K562 (cell line): ENCODE data around the gene RRAS. TPM values are rescaled to one million over a fixed set of nuclear protein-coding genes. Genes with fewer than 3 reads are reported as not detected.

ENCODE experiments used
- AFF4 ChIP-seq: sonication (generic); formaldehyde crosslinking; IDR thresholded peaks from 2 replicates; pipeline ENCODE4 v1.8.0; 2023; ENCODE audit warnings: mild to moderate bottlenecking, missing genetic modification reagents
- ASH1L ChIP-seq: fragments of 450-650 bp; IDR thresholded peaks from 2 replicates; pipeline ENCODE4 v1.6.1; 2018; ENCODE audit warnings: borderline replicate concordance, mild to moderate bottlenecking, low read depth; ENCODE audit not compliant: partially characterized antibody
- FOXA1 ChIP-seq: fragments of 450-650 bp; IDR thresholded peaks from 2 replicates; pipeline ENCODE4 v1.6.1; 2016; ENCODE audit warnings: mild to moderate bottlenecking, borderline replicate concordance
- FOXP1 ChIP-seq: sonication (generic); formaldehyde crosslinking; IDR thresholded peaks from 2 replicates; pipeline ENCODE4 v1.8.0; 2022; ENCODE audit warnings: mild to moderate bottlenecking, missing genetic modification reagents
- GATAD2A ChIP-seq: fragments of 450-650 bp; IDR thresholded peaks from 2 replicates; pipeline ENCODE4 v1.6.1; 2017
- HIVEP1 ChIP-seq: fragments of 250-450 bp; sonication (Bioruptor Pico); IDR thresholded peaks from 2 replicates; pipeline ENCODE4 v1.4.0; 2020; ENCODE audit warnings: mild to moderate bottlenecking
- KDM1A ChIP-seq, 2 experiments: fragments of 450-650 bp; IDR thresholded peaks; 2 replicates each; pipeline ENCODE4 v1.6.1; 2016; ENCODE audit warnings: mild to moderate bottlenecking in 2 of 2
- KHSRP ChIP-seq: fragments of 450-650 bp; IDR thresholded peaks from 2 replicates; pipeline ENCODE4 v1.6.1; 2017
- MBD1 ChIP-seq: fragments of 250-450 bp; sonication (Bioruptor Pico); IDR thresholded peaks from 2 replicates; pipeline ENCODE4 v1.8.0; 2022; ENCODE audit warnings: inconsistent platforms
- STAG1 ChIP-seq: sonication (generic); formaldehyde crosslinking; IDR thresholded peaks from 2 replicates; pipeline ENCODE4 v1.5.0; 2020; ENCODE audit warnings: missing genetic modification reagents, borderline replicate concordance
- TAF7 ChIP-seq: fragments of 450-650 bp; IDR thresholded peaks from 2 replicates; pipeline ENCODE4 v1.6.1; 2016; ENCODE audit warnings: missing genetic modification characterization, missing compliant biosample characterization
- U2AF1 ChIP-seq: fragments of 200-400 bp; formaldehyde crosslinking; optimal IDR thresholded peaks from 2 replicates; pipeline ENCODE3; 2017; ENCODE audit warnings: mild to moderate bottlenecking, low read depth, low read length, moderate library complexity
- ZBTB34 ChIP-seq: fragments of 250-450 bp; sonication (Bioruptor Pico); IDR thresholded peaks from 2 replicates; pipeline ENCODE4 v1.8.0; 2021; ENCODE audit warnings: mild to moderate bottlenecking, moderate library complexity
- ZFPM2 ChIP-seq: fragments of 250-450 bp; sonication (Bioruptor Pico); IDR thresholded peaks from 2 replicates; pipeline ENCODE4 v1.5.1; 2022; ENCODE audit warnings: mild to moderate bottlenecking
- ZNF146 ChIP-seq: IDR thresholded peaks from one replicate; pipeline ENCODE4 v1.6.1; 2018; ENCODE audit warnings: missing compliant biosample characterization; ENCODE audit not compliant: unreplicated experiment
- ZNF3 ChIP-seq: fragments of 250-450 bp; sonication (Bioruptor Pico); IDR thresholded peaks from 2 replicates; pipeline ENCODE4 v1.5.0; 2021; ENCODE audit warnings: mild to moderate bottlenecking, moderate library complexity
- ZNF431 ChIP-seq: sonication (generic); formaldehyde crosslinking; IDR thresholded peaks from 2 replicates; pipeline ENCODE4 v1.8.0; 2022; ENCODE audit warnings: mild to moderate bottlenecking, missing genetic modification reagents
- polyA plus RNA-seq, 8 experiments: library from polyadenylated mRNA; depleted of rRNA in 4 of 8; stranded (reverse) in 5 of 8; unstranded in 3 of 8; fragments of >200 nt; fragmentation: Nextera tagmentation in 2 of 8; fragmentation: Illumina TruSeq in 1 of 8; extraction: Ambion mirVana in 2 of 8; extraction: Trizol in 1 of 8; gene quantifications; 2 replicates each; pipeline versions ENCODE4 v1.2.1 to v1.2.3, GENCODE V29; 2011 to 2014; ENCODE audit warnings: inconsistent platforms in 1 of 8, missing spikeins in 1 of 8
- total RNA-seq, 7 experiments: library from RNA; depleted of rRNA in 6 of 7; stranded (reverse); fragments of >200 nt in 6 of 7; fragmentation: Illumina TruSeq in 2 of 7; extraction: Trizol in 2 of 7; gene quantifications; 2 replicates each; pipeline versions ENCODE4 v1.2.1 to v1.2.3, GENCODE V29; 2011 to 2021; ENCODE audit warnings: low replicate concordance in 1 of 7
- TF ChIP-seq, protein P1 (sequence below), 2 experiments: IDR thresholded peaks in 1 of 2; conservative IDR thresholded peaks in 1 of 2; 2 replicates each; pipeline ENCODE4 v1.6.1; 2016; ENCODE audit warnings: low read depth in 2 of 2, mild to moderate bottlenecking in 1 of 2, missing compliant biosample characterization in 1 of 2, missing genetic modification characterization in 1 of 2, moderate library complexity in 1 of 2

The RRAS gene
- total and polyA plus RNA-seq, 9 of the 15 experiments (the other 6 are each of a cell fraction or from before 2014, with no cell fraction given) = 0.70 to 17.3 (median 8.2) TPM

GRCh38 chr19:49680421-49681351 is 40.7 kb upstream of the RRAS start (continued):
- TF ChIP-seq AFF4 (CRISPR knock-in tag) (no peak), KDM1A (IDR thresholded peaks at IDR 0.05) (peak; percentile 78 to 81; a peak in 3 of 4 replicates), ZFPM2 (CRISPR knock-in tag) (no peak), FOXA1 (no peak), MBD1 (CRISPR knock-in tag) (no peak), FOXP1 (CRISPR knock-in tag) (peak; percentile 61; the same call in 1 of the 2 replicates), GATAD2A (no peak), HIVEP1 (no peak), KHSRP (no peak), U2AF1 (no peak), STAG1 (CRISPR knock-in tag) (peak; percentile 68), TAF7 (tag) (no peak), ZNF431 (CRISPR knock-in tag) (no peak), ASH1L (no peak), ZBTB34 (CRISPR knock-in tag) (no peak), ZNF3 (CRISPR knock-in tag) (no peak), ZNF146 (CRISPR knock-in tag) (no peak)
- TF ChIP-seq, protein P1, sequence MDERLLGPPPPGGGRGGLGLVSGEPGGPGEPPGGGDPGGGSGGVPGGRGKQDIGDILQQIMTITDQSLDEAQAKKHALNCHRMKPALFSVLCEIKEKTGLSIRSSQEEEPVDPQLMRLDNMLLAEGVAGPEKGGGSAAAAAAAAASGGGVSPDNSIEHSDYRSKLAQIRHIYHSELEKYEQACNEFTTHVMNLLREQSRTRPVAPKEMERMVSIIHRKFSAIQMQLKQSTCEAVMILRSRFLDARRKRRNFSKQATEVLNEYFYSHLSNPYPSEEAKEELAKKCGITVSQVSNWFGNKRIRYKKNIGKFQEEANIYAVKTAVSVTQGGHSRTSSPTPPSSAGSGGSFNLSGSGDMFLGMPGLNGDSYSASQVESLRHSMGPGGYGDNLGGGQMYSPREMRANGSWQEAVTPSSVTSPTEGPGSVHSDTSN (CRISPR knock-in tag; IDR thresholded peaks at IDR 0.05; ENCODE audit: low read depth) = no peak
- TF ChIP-seq, protein P1 (tag; conservative IDR thresholded peaks at IDR 0.05; ENCODE audit: low read depth) = no peak
